ENCODE results near the gene ERCC3.

DNA sequence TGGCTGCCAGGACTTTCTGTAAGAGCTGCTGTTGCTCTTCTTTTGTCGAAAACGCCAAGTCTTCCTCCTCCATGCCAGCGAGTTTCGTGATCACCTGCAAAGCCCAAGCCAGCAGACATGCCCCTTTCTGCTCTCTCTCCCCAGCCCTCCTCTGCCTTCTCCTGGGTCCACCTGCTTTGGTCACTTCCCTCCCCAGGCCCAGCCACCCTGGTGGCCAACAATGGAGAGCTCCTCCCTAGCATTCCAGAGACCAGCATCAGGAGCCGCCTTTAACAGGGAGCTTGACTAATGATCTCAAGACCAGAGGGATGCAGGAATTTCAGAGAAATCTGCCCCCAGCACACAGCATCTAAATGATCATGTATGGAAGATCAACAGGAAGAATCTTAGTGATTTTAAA is 34.6 kb downstream of the ERCC3 start:
- TF ChIP-seq, protein P1, sequence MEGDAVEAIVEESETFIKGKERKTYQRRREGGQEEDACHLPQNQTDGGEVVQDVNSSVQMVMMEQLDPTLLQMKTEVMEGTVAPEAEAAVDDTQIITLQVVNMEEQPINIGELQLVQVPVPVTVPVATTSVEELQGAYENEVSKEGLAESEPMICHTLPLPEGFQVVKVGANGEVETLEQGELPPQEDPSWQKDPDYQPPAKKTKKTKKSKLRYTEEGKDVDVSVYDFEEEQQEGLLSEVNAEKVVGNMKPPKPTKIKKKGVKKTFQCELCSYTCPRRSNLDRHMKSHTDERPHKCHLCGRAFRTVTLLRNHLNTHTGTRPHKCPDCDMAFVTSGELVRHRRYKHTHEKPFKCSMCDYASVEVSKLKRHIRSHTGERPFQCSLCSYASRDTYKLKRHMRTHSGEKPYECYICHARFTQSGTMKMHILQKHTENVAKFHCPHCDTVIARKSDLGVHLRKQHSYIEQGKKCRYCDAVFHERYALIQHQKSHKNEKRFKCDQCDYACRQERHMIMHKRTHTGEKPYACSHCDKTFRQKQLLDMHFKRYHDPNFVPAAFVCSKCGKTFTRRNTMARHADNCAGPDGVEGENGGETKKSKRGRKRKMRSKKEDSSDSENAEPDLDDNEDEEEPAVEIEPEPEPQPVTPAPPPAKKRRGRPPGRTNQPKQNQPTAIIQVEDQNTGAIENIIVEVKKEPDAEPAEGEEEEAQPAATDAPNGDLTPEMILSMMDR (conservative IDR thresholded peaks at IDR 0.05; ENCODE audit: low read depth, low read length), result no peak
- no peak for TF ChIP-seq EZH2 (IDR thresholded peaks at IDR 0.05; ENCODE audit: borderline replicate concordance, low read depth, low read length, poor library complexity, severe bottlenecking)

All from A673 (cell line).